HepG2 (cell line): ENCODE results near the gene FAM174B.

ENCODE experiments used
- CEBPB ChIP-seq: IDR thresholded peaks from 2 replicates; pipeline ENCODE4 v1.6.1; 2011; ENCODE audit warnings: low read depth, low read length, improper control_type of control experiment, borderline replicate concordance
- EZH2 ChIP-seq: conservative IDR thresholded peaks from 2 replicates; pipeline ENCODE4 v1.6.1; 2012; ENCODE audit warnings: mild to moderate bottlenecking, low read depth, low read length, moderate library complexity
- FOSL2 ChIP-seq: sonication (generic); formaldehyde crosslinking; IDR thresholded peaks from 2 replicates; pipeline ENCODE4 v1.4.0; 2020; ENCODE audit warnings: missing genetic modification reagents
- HDAC6 ChIP-seq: fragments of 200-600 bp; sonication (generic); IDR thresholded peaks from 2 replicates; pipeline ENCODE4 v1.7.0; 2017; ENCODE audit warnings: mild to moderate bottlenecking, antibody characterized with exemption, low read length, low read depth
- HOXA7 ChIP-seq: sonication (generic); formaldehyde crosslinking; IDR thresholded peaks from 2 replicates; pipeline ENCODE4 v1.8.1; 2022; ENCODE audit warnings: mild to moderate bottlenecking, missing genetic modification reagents, moderate library complexity
- MAZ ChIP-seq, 2 experiments: sonication (generic) in 1 of 2; formaldehyde crosslinking in 1 of 2; IDR thresholded peaks; 2 replicates each; pipeline versions ENCODE4 v1.5.0 to v1.6.1; 2012 to 2020; ENCODE audit warnings: low read depth in 2 of 2, mild to moderate bottlenecking in 2 of 2, borderline replicate concordance in 1 of 2, improper control_type of control experiment in 1 of 2, low read length in 1 of 2, missing genetic modification reagents in 1 of 2, moderate library complexity in 1 of 2
- NFIC ChIP-seq: IDR thresholded peaks from 2 replicates; pipeline ENCODE4 v1.6.1; 2012; ENCODE audit warnings: mild to moderate bottlenecking, low read length, inconsistent platforms
- TBX2 ChIP-seq: sonication (generic); formaldehyde crosslinking; IDR thresholded peaks from 2 replicates; pipeline ENCODE4 v1.5.0; 2020; ENCODE audit warnings: missing genetic modification reagents, mild to moderate bottlenecking, borderline replicate concordance
- ZFP62 ChIP-seq: sonication (generic); formaldehyde crosslinking; IDR thresholded peaks from 2 replicates; pipeline ENCODE4 v1.4.0; 2020; ENCODE audit warnings: missing genetic modification reagents
- ZNF232 ChIP-seq: sonication (generic); formaldehyde crosslinking; IDR thresholded peaks from 2 replicates; pipeline ENCODE4 v1.4.0; 2020; ENCODE audit warnings: missing genetic modification reagents, borderline replicate concordance
- TF ChIP-seq, protein P1 (sequence below): sonication (generic); formaldehyde crosslinking; IDR thresholded peaks from 2 replicates; pipeline ENCODE4 v1.5.0; 2020; ENCODE audit warnings: mild to moderate bottlenecking, missing genetic modification reagents, moderate library complexity

DNA sequence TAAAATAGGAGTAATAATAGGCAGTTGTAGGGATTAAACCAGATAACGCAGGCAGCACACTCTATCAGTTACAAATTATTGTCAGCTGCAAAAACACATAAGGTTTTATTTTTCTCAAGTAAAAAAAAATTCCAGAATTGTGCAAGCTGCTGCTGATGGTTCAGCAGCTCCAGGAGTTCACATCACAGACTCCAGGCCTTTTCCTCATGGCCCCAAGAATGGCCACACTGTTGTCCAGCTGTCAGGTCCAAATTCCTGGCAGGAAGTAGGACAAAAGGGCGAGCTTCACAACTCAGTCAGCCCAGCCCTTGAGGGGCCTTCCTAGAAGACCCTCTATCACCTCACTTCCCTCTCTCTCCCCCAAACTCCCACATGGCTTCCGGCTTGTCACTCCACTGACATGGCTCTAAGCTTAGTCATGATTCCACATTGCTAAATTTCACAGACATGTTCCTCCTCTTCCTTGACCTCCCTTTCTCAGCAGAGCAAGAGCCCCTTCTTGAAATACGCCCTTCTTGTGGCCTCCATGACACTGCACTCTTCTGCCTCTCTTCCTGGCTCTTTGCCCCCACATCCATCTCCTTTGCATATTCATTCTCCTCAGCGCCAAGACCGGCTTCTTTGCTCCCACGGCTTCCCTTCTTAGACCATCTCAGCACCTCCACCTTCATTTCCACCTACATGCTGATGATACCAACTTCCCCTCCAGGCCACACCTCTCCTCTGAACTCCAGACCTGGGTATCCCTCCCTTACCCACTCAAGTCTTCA, 27.4 kb upstream of the FAM174B start:
- TF ChIP-seq MAZ (IDR thresholded peaks at IDR 0.05; ENCODE audit: borderline replicate concordance, low read depth, low read length) (no peak), MAZ (CRISPR knock-in tag; IDR thresholded peaks at IDR 0.05; ENCODE audit: low read depth) (no peak), EZH2 (no peak), TBX2 (CRISPR knock-in tag) (no peak), NFIC (no peak), ZNF232 (CRISPR knock-in tag) (no peak), CEBPB (no peak), HOXA7 (CRISPR knock-in tag) (no peak), FOSL2 (CRISPR knock-in tag) (no peak), ZFP62 (no peak), HDAC6 (no peak)
- TF ChIP-seq, protein P1, sequence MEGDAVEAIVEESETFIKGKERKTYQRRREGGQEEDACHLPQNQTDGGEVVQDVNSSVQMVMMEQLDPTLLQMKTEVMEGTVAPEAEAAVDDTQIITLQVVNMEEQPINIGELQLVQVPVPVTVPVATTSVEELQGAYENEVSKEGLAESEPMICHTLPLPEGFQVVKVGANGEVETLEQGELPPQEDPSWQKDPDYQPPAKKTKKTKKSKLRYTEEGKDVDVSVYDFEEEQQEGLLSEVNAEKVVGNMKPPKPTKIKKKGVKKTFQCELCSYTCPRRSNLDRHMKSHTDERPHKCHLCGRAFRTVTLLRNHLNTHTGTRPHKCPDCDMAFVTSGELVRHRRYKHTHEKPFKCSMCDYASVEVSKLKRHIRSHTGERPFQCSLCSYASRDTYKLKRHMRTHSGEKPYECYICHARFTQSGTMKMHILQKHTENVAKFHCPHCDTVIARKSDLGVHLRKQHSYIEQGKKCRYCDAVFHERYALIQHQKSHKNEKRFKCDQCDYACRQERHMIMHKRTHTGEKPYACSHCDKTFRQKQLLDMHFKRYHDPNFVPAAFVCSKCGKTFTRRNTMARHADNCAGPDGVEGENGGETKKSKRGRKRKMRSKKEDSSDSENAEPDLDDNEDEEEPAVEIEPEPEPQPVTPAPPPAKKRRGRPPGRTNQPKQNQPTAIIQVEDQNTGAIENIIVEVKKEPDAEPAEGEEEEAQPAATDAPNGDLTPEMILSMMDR (CRISPR knock-in tag), result no peak
